Stimulated activated CD4-positive, alpha-beta T cell treated with anti-CD3 and anti-CD28 coated beads, Interleukin-2, amount 100 ng/mL, for 48 hours (primary cell): ENCODE results near the gene SNX25.

Experiments used
- DNase-seq, 2 donors: peaks; one replicate each; pipeline ENCODE4 v3.0.0-alpha.2; 2020

The SNX25 gene

DNA sequence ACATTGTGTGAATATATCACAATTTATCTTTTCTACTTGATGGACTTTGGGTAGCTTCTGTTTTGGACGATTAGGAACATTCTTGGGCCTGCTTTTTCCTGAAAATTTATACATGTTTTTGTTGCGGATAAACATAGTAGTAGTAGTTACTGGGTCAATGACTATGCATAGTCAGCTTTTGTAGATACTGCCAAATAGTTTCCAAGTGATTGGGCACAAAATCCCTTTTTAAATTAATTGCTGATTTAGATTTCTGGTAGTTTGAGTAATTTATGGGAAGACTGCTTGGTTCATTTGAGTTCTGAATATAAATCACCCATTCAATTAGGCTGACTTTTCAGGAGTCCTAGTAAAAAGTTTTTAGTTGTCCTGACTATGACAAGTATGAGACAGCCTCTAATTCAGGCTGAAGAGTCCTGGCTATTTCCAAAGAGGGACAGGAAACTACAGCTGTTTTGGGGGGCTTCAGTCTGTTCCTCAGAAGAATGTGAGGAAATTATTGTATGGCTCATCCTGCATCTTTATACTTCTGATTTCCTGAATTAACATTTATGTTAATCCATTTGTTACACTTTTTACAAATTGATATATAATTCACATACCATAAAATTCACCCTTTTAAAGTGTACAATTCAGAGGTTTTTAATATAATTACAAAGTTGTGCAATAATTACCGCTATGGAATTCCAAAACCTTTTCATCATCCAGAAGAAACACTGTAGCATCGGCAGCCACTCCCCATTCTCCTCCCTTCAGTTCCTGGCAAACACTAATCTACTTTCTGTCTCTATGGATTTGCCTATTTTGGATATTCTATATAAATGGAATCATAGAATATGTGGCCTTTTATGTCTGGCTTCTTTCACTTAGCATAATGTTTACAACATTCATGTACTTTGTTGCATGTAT lies 172.1 kb downstream of the SNX25 start:
- DNase-seq: no peak

- DNase-seq: no peak
Measured at GRCh38 chr4:185382754-185383153, 173.4 kb downstream of the SNX25 start.

- no peak for DNase-seq
Measured at GRCh38 chr4:185383451-185383850, 174.1 kb downstream of the SNX25 start.

- DNase-seq: no peak
Measured at GRCh38 chr4:185384061-185384460, 174.7 kb downstream of the SNX25 start.

DNA sequence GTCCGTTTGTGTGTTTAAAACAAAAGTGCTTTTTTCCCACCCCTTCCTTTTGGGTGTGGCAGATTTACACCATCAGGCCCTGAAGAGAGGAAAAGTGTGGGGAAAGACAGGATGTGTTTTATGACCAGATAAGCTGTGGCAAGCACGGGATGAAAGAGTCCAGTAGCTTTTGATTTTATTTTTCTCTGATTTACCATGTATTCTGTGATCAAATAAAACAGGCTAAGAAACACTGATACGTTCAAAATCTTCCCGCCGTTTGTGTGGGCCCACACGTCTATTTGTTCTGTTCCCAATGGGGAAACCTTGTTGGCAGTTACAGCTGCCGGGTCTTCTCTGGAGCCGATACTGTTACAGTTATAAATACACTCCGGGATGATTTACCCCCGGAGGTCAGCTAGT lies 175.5 kb downstream of the SNX25 start:
- DNase-seq: no peak

- DNase-seq: no peak
Measured at GRCh38 chr4:185387957-185388356, 178.6 kb downstream of the SNX25 start.

DNA sequence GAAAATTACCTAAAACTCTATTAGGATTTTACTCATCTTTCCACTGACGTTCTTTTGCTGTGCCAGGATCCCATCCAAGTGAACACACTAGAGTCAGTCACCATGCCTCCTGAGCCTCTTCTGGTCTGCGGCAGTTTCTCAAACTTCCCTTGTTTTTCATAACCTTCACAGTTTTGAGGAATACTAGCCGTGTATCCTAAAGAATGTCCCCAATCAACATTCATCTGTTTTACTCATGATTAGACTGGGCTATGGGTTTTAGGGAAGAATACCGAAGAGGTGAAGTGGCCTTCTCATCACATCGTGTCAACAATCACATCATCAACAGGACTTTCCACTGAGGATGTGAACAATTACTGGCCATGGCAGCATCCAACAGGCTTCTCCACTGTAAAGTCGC lies 181.5 kb downstream of the SNX25 start:
- no peak for DNase-seq

- no peak for DNase-seq
Measured at GRCh38 chr4:185392156-185392555, 182.8 kb downstream of the SNX25 start.

DNA sequence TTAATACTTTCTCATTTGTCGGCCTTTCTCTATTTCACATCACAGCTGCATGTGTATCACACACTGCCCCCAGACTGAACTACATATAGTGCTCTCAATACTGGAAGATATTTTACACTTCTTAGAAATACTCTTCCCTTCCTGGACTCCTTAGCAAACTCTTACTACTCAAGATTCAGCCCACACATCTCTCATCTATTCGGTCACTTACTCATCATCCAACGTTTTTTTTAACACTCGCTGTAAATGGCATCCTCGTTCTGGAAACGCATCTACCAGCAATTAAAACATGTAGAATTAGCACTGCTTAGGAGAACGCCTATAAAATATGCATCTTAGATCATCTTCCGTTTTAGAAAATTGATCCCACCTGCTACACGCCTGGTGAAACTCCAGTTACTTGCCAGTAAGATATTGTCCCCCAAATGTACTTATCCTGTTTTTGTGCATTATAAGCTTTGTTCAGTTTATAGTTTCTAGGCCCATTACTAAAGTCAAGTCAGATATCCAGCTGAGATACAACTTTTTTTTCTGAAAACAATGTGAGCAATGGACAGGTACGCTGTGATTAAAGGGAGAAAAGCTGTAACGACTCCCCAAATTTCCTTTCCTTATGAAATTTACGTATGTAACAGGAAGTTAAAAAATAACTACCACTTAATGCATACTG lies 185.3 kb downstream of the SNX25 start:
- DNase-seq: no peak

DNA sequence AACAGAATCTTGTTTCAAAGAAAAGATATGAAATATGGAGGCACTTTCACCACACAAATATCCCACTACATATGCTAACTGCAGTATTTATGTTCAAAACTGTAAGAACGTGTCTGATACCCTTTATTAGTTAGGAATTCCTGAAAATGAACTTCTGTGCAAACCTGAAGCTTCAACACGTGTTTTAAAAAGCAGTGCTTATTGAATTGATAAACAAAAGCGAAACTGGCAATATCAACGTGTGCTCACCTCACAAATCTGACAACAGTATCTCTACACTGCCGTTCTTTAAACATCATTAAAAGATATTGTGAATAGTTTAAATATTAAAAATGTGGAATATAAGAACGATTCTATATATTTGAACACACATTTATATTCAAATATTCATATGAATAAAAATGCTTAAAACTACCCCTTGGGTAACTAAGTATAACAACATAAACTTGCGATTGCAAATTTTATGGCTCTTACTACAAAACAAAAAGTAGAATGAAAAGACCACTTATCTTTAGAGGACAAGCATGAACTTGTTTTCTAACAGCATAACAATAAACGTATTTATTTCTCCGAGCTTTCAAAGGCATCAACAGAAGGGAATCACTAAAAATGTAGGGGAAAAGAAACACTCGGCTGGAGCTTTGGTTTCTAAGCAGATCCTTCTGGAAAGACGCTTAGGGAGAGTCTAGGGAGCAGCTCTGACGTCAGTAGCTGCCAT lies 186.0 kb downstream of the SNX25 start, which contains the start of gene LRP2BP:
LRP2BP (minus strand) TSS at position 687 of the 718 bp plus-strand sequence. CDS start 17,738 bp downstream, outside the sequence.
- no peak for DNase-seq

- peak; percentile 93 to 95 for DNase-seq
Measured at GRCh38 chr4:185395956-185396723, 186.7 kb downstream of the SNX25 start.

DNA sequence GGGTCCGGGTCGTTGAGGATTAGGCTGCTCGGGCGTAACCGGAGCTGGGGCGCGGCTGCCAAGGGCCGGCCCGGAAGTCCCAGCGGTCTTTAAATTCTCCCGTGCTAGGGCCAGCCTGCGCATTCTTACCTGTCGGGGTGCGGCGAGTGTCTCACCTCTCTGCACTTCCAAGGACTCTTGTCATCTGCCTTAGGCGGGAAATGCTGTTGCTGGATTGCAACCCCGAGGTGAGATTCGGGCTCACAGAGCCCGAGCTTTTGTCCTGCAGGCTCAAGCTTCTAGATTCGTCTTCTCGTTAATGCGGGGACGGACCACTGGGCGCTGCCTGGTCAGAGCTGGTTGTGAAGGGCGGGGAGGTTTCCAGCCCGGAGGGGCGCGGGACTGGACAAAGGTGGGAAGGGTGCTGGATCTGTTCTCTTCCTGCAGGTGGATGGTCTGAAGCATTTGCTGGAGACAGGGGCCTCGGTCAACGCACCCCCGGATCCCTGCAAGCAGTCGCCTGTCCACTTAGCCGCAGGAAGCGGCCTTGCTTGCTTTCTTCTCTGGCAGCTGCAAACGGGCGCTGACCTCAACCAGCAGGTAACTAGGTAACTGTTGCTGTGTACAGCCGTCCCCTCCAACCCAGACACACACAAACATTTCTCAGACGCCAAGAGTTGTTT lies 187.5 kb downstream of the SNX25 start, which contains the start of gene ANKRD37:
ANKRD37 (plus strand) TSS at position 118 of the 662 bp plus-strand sequence; CDS start at position 201, 83 bp downstream.
- no peak for DNase-seq

GRCh38 chr4:185398618-185399017 lies 189.2 kb downstream of the SNX25 start:
- no peak for DNase-seq

DNA sequence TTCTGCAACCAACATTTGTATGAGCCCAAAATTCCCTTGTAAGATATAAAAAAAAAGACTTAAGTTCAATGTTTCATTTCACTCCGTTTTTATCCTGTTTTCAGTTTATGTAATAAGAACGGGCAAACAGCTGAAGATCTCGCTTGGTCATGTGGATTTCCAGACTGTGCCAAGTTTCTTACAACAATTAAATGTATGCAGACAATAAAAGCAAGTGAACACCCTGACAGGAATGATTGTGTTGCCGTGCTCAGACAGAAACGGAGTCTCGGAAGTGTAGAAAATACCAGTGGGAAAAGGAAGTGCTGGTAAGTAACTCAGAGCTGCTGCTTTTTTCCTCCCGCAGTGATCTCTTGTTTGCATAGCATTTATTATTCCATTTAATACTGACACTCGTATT lies 190.1 kb downstream of the SNX25 start:
- DNase-seq: no peak

GRCh38 chr4:185404031-185404430 lies 194.6 kb downstream of the SNX25 start:
- DNase-seq: no peak

DNA sequence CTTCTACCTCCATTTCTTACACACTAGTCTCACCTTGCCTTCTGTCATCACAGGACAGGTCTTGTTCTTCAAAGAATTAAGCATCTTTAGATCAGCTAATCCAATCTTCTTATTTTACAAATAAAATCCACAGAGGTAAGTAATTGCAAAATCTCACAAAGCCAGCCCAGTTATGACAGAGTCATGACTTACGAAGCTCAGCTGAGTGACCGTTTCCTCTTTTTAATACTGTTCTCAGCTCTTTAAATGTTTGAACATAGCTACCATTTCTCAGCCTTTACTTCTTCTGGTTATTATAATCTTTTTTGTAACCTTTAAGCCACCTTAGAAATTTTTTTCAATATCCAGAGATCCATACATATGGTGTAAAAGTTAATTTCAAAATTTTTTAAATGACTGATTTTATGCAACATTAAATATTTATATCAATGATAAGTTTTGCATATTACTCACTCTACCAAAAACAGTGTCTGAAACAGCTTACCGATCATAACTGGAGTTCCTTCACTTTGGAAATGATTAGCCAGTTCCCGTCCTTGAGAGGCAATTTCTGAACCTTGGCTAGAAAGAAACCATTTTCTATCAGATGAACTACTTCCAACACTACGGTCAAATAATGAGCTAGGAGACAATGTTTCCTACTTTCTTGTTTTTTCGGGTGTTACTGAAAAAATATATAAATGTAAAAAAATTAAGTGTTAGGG lies 196.1 kb downstream of the SNX25 start:
- DNase-seq: no peak

DNA sequence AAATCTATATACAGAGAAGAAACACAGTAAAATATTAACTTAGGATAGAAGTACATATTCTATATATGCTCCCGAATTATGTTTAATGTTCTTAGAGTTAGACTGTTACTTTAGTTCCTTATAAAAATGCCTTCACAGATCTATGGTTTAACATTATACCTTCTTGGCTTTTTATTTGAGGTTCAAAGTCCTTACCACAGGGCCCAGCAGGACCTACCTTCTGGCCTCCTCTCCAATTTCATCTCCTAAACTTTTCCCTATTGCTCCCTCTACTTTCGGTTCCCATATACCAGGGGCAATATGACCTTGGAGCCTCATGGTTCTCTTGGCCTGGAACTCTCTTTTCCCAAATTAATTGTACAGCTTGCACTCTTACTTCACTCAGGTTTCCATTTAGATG lies 199.0 kb downstream of the SNX25 start:
- no peak for DNase-seq

DNA sequence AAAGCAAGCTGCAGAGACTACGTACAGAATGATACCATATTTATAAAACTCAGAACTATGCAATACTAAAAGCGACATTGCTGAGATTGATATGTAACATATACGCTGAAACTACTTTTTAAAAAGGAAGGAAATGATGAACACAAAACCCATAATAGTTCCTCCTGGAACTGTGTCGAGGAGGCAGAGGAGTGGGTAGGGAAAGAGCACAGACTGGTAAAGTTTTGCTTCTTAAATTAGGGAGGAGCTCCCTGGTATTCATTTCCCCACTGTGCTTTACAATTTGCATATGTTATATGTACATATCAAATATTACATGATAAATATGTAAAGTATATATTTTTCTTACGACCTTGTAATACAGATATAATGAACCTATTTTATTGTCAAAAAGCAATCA lies 202.5 kb downstream of the SNX25 start:
- DNase-seq: no peak

- DNase-seq: no peak
Measured at GRCh38 chr4:185412412-185412811, 203.0 kb downstream of the SNX25 start.
